ENCODE results near the gene MGST3.

DNA sequence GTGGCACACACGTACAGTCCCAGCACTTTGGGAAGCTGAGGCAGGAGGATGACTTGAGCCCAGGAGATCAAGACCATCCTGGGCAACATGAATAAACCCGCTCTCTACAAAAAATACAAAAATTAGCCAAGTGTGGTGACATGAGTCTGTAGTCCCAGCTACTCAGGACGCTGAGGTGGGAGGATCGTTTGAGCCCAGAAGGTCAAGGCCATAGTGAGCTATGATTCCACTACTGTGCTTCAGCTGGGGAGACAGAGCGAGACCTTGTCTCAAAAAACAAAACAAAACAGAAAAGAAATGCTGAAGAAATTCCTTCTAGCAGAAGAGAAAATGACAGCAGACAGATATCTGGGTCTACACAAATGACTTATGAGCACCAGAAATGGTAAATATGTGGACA is 57.0 kb downstream of the MGST3 start:
- TF ChIP-seq CTCF (IDR thresholded peaks at IDR 0.05) (no peak), EZH2 (IDR thresholded peaks at IDR 0.05; ENCODE audit: borderline replicate concordance, insufficient read depth, low read depth, low read length, poor library complexity, severe bottlenecking) (no peak)

All from B cell (primary cell).